Brain microvascular endothelial cell (primary cell): Measurements from ENCODE around the gene HPCAL4.
A peak's percentile ranks its signal among the peaks of the same experiment; 100 is the strongest.

Source experiments
- DNase-seq: peaks from one replicate; pipeline ENCODE4 v3.0.0-alpha.2; 2020
- H3K27ac ChIP-seq: fragments of 250-450 bp; sonication (Bioruptor Pico); 2 replicates; pipeline ENCODE4 v1.5.1; 2020; ENCODE audit warnings: mild to moderate bottlenecking, moderate library complexity
- H3K27me3 ChIP-seq: fragments of 250-450 bp; sonication (Bioruptor Pico); replicated peaks from 2 replicates; pipeline ENCODE4 v1.5.1; 2020; ENCODE audit warnings: mild to moderate bottlenecking
- H3K36me3 ChIP-seq: fragments of 250-450 bp; sonication (Bioruptor Pico); replicated peaks from 2 replicates; pipeline ENCODE4 v1.5.1; 2020; ENCODE audit warnings: mild to moderate bottlenecking
- H3K4me3 ChIP-seq: 2 replicates; pipeline ENCODE4 v1.5.1; 2011; ENCODE audit warnings: low read depth, mild to moderate bottlenecking, control low read depth, low read length, moderate library complexity
- in situ Hi-C: cut with HindIII; loops from 2 replicates; pipeline ENCODE4 v1.10.0; 2017; ENCODE audit warnings: low sequenced_read_pairs, low pct_ligation_motif_present
- TF ChIP-seq, protein P1 (sequence below): IDR thresholded peaks from 2 replicates; pipeline ENCODE4 v1.5.1; 2011; ENCODE audit warnings: low read depth, mild to moderate bottlenecking, moderate library complexity, low read length, control low read depth, inconsistent platforms; ENCODE audit errors: missing control alignments

HPCAL4 gene

DNA sequence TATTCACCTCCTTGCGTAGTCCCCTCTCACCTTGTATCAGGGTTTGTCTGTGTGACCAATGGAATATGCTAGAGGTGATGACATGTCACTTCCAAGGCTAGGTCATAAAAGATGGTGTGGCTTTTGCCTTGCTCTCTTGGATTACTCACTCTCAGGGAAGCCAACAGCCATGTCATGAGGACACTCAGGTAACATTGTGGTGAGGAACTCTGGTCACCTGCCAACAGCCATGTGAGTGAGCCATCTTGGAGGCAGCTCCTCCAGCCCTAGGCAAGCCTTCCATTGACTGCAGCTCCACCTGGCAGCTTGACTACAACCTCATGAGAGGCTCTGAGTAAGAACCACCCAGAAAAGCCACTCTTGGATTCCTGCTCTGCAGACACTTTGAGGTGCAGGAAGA lies 40.8 kb downstream of the HPCAL4 start:
- TF ChIP-seq, protein P1, sequence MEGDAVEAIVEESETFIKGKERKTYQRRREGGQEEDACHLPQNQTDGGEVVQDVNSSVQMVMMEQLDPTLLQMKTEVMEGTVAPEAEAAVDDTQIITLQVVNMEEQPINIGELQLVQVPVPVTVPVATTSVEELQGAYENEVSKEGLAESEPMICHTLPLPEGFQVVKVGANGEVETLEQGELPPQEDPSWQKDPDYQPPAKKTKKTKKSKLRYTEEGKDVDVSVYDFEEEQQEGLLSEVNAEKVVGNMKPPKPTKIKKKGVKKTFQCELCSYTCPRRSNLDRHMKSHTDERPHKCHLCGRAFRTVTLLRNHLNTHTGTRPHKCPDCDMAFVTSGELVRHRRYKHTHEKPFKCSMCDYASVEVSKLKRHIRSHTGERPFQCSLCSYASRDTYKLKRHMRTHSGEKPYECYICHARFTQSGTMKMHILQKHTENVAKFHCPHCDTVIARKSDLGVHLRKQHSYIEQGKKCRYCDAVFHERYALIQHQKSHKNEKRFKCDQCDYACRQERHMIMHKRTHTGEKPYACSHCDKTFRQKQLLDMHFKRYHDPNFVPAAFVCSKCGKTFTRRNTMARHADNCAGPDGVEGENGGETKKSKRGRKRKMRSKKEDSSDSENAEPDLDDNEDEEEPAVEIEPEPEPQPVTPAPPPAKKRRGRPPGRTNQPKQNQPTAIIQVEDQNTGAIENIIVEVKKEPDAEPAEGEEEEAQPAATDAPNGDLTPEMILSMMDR: no peak
- Histone ChIP-seq H3K4me3 (no peak overlapping the region), H3K27me3 (no peaks in the 10 kb centered on the region), H3K36me3 (no peaks in the 10 kb centered on the region), H3K27ac (no peak overlapping the region)
- in situ Hi-C loops: no loop called here
- DNase-seq: no peak

DNA sequence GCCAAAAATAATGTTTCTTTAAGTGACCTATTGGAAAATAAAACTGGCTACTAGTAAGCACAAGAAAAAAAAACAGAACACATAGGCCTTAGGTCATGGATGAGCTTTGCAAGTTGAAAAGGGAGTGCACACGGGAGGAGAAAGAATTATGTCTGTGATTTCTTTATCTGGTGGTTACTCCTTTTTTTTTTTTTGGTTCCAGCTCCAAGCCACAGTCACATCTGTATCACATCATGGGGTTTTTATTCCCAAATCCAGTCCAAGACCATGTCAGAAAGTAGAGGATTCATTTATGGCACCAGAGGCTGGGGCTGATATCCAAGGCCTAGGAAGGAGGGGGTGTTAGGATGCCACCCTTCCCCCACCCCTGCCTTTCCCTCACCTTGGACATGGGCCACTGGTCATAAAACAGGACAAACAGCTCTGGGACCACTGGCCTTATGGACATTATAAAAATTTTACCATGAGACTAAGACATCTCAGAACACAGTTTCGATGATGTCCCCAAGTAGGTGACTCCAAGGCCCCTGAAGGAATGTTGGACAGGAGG lies 41.5 kb downstream of the HPCAL4 start:
- Histone ChIP-seq H3K36me3 (no peaks in the 10 kb centered on the region), H3K4me3 (no peak overlapping the region), H3K27ac (no peak overlapping the region), H3K27me3 (no peaks in the 10 kb centered on the region)
- in situ Hi-C loops: no loop called here
- TF ChIP-seq, protein P1: no peak
- no peak for DNase-seq

DNA sequence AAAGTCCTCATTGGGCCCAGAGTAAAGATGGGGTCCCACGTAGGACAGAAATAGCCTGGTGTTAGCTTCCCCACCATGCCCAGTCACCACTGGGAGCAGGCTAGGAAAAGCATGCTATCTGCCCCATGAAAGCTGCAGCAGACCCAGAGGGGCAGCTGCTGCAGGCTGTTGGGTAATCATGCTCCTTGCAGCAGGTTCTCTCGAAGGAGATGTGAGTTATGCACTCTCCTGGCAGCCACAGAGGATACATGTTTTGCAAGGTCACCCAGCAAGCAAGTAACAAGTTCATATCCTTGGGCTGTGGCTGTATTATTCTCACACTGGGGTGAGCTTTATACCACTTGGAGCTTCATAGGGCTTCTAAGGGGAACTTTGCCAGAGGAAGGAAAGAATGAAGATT lies 42.7 kb downstream of the HPCAL4 start:
- TF ChIP-seq, protein P1: no peak
- no peak overlapping the region for H3K4me3 ChIP-seq
- no peaks in the 10 kb centered on the region for H3K27me3 ChIP-seq
- no peaks in the 10 kb centered on the region for H3K36me3 ChIP-seq
- no peak overlapping the region for H3K27ac ChIP-seq
- in situ Hi-C loops: no loop called here
- DNase-seq: no peak

DNA sequence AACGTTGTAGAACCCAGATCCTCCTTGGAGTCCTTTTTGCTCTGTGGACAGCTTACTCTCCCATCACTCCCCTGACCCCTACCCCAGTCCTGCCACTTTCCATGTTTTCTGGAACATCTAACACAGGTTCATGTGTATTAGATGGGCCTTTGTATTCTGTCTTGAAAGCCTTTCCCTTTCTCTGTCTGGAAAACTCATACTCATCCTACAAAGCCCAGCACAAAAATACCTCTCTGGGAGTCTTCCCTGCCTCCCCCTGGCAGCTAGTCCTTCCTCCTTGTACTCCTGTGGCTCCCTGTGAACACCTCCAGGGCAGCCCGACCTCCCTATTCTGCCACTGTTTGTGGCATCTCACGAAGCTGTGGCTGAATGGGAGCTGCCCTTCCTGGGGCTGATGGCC lies 44.0 kb downstream of the HPCAL4 start:
- DNase-seq: no peak
- no peaks in the 10 kb centered on the region for H3K36me3 ChIP-seq
- TF ChIP-seq, protein P1: no peak
- H3K4me3 ChIP-seq: no peak overlapping the region
- no peaks in the 10 kb centered on the region for H3K27me3 ChIP-seq
- peak overlapping the region; percentile 38 for H3K27ac ChIP-seq
- in situ Hi-C loops: no loop called here

DNA sequence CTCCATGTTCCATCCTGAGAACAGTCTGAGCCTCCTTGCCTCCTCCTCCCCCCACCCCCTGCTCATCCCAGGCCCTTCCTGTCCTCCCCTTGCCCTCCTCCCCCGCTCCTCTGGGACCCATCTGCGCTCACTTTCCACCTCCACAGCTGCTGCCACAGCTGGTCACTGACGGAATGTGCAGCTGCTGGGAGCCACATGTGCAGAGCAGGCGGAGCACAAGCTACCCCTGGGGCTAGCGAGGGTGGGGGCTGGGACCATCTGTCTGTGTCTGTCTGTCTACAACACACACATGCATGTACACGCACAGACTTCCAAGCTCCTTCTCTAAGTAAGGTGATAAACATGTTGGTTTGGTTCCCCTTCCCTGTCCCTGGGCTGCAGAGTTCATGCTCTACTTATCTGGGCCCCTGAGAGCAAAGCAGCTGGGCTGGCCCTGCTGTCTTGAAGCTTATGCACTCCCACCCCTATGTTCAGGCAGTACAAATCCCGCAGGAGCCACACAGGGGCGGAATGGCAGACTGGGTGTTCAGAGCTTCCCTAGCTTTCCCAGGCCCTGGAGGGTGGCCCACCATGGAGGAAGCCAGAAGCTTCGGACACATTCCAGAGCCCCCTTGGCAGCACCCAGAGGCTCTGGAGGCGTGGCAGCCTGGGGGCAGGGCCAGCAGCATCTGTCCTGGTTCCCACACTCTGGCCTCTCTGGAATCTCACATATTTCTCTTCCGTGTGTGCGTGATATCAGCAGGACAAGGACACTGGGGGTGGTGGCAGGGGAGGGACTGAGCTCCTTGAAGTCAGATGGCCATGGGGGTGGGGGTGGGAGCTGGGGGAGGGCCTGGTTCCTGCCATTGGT lies 44.8 kb downstream of the HPCAL4 start:
- H3K27me3 ChIP-seq: no peaks in the 10 kb centered on the region
- peak; percentile 76 for DNase-seq
- no peak overlapping the region for H3K4me3 ChIP-seq

More for the DNA sequence above, 44.8 kb downstream of the HPCAL4 start:
- Histone ChIP-seq H3K36me3 (no peaks in the 10 kb centered on the region), H3K27ac (peak overlapping the region; percentile 81)
- in situ Hi-C loops: no loop called here
- TF ChIP-seq, protein P1: no peak
